ENCODE results near the gene CARD11.

The CARD11 gene

DNA sequence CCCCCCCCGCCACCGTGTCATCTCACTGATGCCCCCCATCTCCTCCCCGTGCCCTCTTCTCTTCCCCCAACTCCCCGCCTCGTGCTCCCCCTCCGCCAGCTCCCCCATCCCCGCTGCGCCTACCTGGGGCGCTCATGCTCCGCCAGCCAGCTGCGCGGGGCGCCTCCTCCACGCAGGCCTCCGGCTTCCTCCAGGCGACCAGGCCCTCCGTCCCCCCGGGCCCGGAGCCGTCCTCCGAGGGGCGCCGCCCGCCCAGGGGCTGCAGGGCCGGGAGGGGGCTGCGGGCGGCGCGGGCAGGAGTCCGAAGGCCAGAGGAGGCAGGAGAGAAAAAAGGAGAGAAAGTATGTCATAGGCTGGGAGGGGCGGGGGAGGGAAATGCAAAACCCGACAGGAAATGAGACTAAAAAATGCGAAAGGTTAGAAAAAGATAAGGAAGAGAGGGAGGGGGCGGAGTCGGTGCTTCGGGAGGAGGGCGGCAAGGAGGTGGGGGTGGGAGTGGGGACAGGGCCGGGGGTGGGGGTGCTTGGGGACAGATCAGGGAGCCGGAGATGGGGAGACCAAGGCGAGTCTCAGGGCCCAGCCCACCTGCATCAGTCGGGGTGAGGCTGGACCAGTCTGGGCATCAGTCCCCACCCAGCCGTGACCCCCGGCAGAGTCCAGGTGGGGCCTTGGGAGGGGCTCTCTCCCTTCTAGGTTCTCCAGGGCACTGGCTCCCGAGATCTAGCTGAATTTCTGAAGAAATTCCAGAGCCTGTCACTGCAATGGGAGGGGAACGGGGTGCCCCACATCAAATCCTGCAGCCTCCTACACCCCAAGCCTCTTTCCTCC is at the start of gene CARD11:
Gene CARD11, minus strand, starts transcription at position 324 of the 828 bp plus-strand sequence. CDS start 85,361 bp downstream, outside the sequence.
- peak; percentile 41 for DNase-seq

DNA sequence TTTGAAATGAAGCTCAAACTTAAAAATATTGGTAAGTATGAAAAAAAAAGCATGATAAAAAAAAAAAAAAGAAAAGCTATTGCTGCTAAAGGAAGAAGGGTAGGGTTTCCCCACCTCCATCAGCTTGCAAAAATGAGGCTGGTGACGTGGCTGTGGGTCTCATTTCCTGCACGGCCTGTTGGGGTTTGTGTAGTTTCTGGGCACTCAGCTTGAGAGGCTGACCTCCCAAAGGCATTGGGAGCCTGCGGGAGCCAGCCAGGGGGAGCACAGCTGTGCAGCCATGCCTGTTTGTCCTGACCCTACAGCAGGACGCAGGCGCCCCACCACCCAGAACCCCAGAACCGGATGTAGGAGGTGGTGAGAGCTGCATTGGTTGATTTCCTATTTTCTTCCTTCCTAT is 48.8 kb upstream of the CARD11 start:
- DNase-seq = peak; percentile 77

DNA sequence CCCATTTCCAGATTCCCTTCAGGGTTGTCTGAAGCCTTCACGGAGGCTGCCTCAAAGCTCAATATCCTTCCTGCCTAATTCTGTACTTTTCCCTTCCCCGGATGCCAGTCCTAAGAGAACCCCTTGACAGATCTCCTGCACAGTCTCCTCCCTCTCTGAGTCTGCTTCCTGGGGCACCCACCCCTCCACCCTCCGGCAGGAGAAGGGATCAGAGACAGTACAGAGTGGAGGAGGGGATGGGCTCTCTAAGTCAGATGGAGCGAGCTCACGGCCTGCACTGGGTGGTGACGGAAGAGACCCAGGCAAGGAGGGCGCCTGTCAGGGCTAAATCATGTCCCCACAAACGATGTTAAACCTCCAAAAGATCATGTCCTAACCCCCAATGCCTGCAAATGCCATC is 48.0 kb upstream of the CARD11 start:
- no peak for DNase-seq

DNA sequence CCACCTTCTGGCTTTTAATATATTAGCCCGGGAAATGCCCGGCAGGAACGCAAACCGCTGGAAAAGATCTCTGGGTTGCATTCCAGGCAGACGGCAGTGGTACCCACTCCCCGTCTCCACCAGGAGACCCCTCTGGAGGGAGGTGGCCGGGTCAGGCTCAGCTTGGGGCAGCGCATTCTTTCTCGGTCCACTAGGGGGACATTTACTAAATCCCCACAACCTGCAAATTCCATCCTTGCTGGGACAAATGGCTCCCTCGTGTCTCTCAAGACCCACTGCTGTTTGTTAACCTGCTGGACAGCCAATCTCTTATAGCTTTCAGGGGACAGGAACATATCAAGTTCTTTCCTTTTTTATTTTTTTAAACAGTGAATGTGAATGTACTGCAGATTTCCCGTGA is 45.8 kb upstream of the CARD11 start:
- no peak for DNase-seq

DNA sequence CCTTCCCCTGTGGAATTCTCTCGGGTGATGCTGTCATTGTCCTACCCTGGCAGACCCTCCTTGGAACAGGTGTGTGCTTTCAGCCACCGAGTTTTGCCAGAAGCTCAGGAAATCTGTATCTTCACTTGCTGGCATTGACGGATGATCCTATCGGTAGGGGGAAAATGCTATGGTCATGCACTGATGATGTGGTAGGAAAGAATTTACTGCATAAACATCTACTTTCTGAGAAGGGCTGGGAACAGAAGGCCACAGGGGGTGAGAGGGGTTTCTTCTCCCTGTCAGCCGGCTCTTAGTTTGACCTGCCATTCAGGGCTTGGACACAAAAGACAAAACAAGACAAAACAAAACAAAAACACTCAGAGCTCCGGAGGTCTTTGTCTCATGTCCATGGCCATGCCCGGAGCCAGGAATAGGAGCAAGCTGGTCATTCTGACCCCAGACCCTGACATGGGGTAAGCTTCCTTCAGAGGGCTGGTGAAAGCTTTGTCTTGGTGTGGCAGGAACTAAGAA is 43.6 kb upstream of the CARD11 start:
- no peak for DNase-seq

DNA sequence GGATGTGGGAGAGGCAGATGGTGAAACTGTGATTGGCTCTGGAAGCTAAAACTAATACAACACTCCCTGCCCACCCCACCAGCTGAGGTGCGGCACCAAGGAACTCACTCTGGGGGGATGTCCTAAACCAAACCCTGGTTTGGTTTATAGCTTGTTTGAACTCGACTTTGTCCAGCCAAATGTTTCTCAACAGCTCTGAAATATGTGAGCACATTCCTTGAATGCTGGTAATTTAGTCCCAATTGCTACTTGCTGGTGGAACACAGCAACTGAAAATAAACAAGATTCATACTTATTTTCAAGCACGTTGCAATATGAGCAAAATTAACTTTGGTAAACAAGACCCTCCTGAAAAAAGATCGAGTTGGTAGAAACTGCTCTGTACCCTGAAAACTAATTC is 39.7 kb upstream of the CARD11 start:
- no peak for DNase-seq

DNA sequence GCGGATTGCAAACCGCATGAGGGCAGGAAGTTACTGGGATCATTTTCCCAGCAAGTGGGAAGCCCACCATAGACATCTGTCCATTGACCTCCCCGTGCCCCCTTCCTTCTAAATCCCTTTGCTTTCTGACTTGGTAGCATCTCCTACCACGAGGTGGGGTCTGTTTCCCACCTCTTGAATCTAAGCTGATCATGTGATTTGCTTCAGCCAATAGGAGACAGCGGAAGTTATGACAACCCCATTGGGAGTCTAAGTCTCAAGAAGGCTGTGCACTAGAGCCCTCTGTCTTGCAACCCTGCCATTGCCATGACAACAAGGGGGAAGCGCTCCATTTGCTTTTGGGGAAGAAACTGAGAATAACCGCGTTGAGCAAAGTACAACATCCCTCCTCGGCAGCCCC is 39.2 kb upstream of the CARD11 start:
- DNase-seq = no peak

DNA sequence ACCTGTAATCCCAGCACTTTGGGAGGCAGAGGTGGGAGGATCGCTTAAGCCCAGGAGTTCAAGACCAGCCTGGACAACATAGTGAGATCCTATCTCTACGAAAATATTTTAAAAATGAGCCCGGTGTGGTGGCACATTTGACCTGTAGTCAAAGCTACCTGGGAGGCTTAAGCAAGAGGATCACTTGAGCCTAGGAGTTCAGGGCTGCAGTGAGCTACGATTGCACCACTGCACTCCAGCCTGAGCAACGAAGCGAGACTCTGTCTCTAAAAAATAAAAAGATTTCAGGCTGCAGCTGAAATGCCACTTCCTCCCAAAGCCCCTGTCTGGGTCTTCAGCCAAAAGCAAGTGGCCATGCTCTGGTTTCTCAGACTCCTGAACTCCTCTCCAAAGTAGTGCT is 38.7 kb upstream of the CARD11 start:
- DNase-seq = no peak

DNA sequence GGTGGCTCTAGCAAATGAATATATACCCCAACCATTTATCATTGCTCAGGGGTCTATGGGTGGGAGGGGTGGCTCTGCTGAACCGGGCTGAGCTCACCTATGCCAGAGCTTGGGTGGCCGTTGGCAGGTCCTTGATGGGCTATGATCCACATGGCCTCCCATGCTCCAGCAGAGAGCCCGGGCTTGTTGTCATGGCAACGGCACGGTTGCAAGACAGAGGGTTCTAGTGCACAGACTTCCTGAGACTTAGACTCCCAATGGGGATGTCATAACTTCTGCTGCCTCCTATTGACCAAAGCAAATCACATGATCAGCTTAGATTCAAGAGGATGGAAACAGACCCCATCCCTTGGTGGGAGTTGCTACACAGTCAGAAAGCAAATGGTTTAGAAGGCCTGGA is 36.4 kb upstream of the CARD11 start:
- no peak for DNase-seq

DNA sequence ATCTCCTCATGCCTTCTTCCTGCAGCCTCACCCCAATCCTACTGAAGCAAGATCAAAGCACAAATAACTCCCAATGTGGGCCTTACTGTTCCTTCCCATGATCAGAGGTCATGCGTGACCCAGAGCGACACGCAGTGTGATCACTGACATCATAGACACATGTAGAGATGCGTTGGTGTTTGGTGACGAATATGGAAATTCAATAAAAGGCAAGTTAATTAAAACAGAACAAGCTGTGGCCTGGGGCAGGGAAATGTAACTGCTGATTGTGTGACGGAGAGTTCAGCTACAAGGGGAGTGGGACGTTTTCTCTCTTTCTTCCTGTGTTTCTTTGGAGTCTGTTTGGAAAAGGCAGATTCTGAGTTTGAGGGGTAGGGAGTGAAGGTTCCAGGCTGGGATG is 34.8 kb upstream of the CARD11 start:
- no peak for DNase-seq

DNA sequence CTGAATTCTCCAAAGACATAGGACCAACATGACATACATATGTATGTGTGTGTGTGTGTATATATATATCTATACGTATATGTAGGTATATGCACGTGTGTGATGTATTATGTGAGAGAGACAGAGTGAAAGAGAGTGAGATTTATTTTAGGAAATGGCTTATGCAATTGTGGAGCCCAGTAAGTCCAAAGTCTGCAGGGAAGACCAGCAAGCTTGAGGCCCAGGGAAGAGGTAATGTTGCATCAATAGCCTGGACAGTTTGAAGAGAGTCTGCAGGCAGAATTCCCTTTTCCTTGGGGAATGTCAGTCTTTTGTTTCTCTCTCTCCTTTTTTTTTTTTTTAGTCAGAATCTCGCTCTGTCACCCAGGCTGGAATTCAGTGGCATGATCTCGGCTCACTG is 33.0 kb upstream of the CARD11 start:
- no peak for DNase-seq

DNA sequence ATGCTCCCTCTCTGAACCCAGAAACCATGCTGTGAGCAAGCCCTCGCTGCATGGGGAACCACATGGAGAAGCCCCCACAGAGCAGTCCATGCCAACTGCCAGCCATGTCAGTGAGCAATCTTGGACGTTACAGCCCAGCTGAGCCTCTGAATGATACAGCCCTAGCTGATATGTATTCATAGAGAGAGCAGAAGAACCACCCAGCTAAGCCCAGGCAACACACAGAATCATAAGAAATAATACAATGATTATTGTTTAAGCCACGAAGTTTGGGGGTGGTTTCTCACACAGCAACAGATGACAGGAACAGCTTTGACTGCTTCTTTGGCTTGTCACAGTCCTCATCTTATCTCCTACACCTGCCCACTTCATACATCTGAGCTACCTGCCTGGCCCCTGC is 32.5 kb upstream of the CARD11 start:
- no peak for DNase-seq

DNA sequence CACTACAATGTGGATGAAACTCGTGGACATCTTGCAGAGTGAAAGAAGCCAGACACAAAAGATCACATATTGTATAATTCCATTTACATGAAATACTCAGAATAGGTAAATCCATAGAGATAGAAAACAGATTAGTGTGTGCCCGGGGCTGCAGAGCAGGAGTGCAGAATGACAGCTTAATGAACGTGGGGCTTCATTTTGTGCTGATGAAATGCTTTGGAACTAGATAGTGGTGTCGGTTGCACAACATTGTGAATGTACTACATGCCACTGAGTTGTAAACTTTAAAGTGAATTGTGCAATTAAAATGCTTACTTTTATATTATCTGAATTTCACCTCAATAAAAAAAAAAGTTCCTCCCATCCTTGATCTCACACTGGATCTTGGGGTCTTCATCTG is 31.8 kb upstream of the CARD11 start:
- no peak for DNase-seq

DNA sequence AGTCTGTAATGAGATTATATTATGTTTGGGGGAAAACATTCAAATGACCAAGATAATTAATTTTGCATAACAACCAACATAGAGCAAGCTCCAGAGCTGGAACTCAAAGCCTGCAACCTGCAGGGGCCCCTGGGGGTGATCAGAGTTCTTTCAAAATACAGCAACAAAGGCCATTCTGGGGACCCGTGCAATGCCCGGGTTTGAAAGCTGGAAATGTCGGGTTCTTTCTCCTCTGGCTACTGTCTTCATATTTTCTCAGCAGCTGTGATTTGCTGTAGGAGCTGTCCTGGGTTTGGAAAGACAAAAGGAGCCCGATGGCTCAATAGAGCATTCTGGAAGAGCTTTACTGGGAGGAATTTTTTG is 30.8 kb upstream of the CARD11 start:
- no peak for DNase-seq

DNA sequence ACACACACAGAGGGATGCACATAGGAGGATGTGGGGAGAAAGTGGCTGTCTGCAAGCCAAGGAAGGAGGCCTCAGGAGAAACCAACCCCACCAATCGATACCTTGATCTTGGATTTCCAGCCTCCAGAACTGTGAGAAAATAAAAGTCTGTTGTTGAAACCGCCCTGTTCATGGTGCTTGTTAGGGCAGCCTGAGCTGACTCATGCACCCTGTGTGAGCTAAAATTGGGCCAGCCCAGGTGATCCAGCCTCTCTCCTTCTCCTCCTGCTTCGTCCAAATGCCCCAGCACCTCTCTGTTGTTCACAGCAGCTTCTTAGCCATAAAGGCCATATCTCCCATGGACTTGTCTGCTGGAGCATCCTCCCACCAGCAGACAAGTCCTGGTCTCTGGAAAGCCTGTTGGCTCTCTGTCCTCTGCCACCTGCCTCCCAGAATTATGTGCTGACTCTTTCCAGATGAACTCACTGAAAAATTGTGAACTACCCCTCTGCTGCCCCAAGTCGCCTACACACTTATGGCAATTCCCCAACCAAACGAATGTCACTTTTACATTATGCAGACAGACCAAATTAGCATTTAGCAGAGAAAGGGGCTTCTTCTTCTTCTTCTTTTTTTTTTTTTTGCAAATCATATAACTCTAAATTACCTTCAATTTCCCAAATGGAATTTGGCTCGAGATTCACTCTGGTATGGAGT is 30.2 kb upstream of the CARD11 start:
- no peak for DNase-seq

DNA sequence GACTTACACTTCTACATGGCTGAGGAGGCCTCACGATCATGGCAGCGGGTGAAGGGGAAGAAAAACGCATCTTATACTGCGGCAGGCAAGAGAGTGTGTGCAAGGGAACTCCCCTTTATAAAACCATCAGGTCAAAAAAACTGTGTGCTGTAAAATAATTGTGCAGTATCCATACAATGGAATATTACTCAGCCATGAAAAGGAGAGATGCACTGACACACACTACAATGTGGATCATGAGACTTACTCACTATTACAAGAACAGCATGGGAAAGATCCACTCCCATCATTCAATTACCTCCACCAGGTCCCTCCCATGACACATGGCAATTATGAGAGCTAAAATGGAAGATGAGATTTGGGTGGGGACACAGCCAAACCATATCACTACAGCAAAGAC is 27.2 kb upstream of the CARD11 start:
- DNase-seq = no peak

DNA sequence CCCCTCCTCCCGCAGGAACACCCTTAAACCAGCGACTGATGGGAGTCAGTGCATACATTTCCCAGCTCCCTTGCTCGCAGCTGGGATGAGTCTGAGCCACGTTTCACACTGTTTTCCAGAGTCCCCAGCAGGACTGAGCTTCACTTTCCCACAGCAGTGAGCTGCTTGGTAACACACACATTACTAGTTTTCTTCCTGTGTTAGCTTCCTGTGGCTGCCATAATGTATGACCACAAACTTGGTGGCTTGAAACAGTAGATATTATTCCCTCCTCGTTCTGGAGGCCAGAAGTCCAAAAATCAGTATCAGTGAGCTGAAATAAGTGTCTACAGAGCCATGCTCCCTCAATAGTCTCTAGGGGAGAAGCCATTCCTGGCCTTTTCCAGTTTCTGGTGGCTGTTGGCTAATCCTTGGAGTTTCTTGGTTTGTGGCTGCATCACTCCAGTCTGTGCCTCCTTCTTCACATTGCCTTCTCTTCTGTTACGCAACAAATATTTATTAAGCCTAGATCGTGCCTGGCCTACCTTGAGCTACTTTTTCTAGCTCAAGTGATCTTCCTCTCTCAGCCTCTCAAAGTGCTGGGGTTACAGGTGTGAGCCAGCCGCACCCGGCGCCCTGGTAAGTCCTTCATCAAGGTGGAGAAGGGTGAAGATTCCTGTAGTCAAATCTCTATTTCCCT is 26.2 kb upstream of the CARD11 start:
- no peak for DNase-seq

DNA sequence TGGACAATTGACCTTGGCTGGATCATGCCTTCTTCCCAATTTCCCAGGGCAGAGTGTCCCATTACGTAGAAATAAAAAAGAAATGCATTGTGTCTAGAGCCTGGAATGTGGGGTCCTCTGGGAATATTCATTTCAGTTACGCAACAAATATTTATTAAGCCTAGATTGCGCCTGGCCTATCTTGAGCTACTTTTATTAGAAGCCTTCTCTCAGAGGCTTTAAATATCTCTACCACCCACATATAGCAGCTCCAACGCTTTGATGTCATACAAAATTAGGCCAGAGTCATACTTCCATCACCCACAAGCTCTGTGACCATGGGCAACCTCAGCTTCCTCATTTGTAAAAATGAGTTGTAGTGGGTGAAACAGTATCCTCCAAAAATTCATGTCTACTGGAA is 24.9 kb upstream of the CARD11 start:
- DNase-seq = no peak

DNA sequence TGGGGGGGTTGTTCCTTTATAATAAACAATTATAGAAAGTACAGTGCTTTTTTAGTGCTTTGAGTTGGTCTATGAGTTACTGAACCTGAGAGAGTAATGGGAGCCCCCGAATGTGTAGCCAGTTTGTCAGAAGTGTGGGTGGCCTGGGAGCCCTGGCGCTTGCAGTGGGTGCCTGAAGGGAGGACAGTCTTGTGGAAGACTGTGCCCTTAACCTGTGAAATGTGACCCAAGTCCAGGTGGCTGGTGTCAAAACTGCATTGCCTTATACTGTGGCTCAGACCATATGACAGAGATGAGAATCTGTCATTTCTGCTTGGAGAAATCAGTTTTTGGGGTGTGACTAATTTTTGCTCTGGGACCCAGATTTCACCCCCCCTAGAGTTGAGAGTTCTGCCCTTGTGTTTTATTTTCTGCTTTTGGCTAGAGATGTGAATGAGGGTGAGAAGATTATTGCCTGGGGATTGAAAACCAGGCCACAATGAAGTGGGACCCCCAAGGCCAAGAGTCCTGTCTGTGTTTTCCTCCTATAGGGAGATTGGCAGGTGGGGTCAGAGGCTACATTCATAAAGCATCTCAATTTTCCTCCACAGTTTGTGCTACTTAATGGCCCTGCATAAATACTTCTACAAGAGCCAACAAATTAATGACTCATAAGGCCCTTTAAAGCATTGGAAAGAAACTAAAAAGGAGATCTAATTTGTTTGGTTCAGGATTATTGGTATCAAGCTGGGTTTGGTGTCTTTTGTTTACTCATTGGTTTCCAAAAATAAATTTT is 24.1 kb upstream of the CARD11 start:
- DNase-seq = no peak

DNA sequence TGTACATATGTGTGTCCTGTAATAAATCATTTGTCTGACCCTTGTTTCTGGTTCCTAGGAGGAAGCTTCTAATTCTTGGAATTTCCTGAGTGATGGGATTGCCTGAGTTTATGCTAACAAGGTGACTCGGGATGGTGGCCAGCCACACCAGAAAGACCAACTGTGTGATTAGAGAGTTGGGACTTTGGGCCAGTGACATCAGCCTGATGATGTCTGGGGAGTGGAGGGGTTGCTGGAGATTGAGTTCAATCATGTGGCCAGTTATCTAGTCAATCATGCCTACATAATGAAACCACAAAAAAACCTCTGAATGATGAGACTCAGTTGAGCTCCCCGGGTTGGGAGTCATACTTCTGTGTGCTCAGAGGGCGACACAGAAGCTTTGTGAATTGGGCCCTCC is 23.5 kb upstream of the CARD11 start:
- no peak for DNase-seq

DNA sequence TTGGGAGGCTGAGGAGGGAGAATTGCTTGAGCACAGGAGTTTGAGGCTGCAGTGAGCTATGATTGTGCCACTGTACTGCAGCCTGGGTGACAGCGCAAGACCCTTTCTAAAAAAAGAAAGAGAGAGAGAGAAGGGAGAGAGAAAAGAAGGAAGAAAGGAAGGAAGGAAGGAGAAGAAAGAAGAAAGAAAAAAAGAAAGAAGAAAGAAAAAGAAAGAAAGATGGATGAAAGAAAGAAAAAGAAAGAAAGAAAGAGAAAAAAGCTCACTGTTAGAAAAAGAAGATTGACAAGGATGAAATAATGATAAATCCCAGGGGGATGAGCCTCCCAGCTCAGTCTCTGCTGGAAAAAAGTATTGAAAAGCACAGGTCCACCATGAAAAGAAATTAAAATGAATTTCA is 22.8 kb upstream of the CARD11 start:
- no peak for DNase-seq

DNA sequence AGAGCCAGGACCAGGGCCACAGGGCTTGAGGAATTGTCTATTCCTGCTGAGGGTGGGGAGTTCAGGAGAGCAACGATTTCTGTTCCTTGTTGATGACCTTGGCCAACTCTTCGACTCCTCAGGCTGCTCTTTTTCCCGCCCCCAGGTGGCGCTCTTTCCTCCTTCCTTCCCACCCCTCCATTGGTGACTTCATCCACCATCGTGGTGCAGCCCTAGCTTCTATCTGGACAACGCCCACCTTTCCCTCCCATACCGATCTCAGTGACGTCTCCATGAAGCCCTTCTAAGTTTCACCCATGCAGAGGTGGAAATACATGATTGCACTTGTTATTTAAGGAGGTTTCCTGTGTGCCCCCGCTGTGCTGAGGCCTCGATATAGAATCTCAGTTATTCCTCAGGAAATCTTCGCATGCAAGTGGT is 22.1 kb upstream of the CARD11 start:
- DNase-seq = peak; percentile 61

DNA sequence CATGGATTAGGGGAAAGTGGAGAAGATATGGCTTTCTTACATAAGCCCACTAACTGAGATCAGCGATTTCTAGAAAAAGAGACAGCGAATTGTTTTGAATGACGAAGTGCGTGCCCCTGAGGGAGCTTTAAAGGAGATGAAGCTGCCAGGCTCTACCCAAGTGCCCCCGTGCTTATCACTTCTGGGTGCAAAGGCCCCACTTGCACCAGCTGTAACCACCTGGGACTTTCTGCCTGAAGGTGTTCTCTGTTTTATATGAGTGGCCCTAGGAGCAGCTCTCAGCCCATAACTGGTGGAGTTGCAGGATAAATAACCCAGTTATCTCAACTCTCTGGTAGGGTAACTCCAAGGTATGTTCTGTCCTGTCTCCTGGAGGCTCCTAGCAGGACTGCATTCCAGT is 20.4 kb upstream of the CARD11 start:
- DNase-seq = no peak
